WTC11 (cell line): ENCODE results near the gene DGCR2.

Experiments
- NR3C1 ChIP-seq: sonication (generic); formaldehyde crosslinking; conservative IDR thresholded peaks from 2 replicates; pipeline ENCODE4 v1.8.1; 2023; ENCODE audit warnings: low read depth, mild to moderate bottlenecking, missing genetic modification reagents
- ZNF121 ChIP-seq: sonication (generic); formaldehyde crosslinking; IDR thresholded peaks from 2 replicates; pipeline ENCODE4 v1.8.0; 2023; ENCODE audit warnings: missing genetic modification reagents
- TF ChIP-seq, protein P1 (sequence below): fragments of 200-600 bp; IDR thresholded peaks from 2 replicates; pipeline ENCODE4 v1.8.0; 2022; ENCODE audit warnings: antibody characterized with exemption

DNA sequence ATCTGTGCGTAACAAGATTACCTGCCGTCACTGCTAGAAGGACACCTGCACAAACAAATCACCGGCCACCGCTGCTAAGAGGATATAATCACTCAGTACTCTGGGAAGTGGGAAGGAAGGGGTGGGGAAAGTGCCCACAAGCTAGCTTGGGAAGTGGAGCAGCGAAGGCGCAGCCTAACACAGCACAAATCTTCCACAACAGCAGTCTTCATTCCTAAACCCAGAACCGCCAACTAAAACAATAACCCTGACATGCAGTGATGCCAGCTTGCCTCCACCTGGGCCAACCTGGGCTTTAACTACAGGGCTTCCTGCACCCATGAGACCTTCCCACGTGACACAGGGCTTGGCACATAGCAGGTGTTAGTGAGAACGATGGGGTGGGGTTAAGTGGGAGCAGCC, 5.1 kb downstream of the DGCR2 start:
- TF ChIP-seq NR3C1 (CRISPR knock-in tag) = no peak
- TF ChIP-seq, protein P1, sequence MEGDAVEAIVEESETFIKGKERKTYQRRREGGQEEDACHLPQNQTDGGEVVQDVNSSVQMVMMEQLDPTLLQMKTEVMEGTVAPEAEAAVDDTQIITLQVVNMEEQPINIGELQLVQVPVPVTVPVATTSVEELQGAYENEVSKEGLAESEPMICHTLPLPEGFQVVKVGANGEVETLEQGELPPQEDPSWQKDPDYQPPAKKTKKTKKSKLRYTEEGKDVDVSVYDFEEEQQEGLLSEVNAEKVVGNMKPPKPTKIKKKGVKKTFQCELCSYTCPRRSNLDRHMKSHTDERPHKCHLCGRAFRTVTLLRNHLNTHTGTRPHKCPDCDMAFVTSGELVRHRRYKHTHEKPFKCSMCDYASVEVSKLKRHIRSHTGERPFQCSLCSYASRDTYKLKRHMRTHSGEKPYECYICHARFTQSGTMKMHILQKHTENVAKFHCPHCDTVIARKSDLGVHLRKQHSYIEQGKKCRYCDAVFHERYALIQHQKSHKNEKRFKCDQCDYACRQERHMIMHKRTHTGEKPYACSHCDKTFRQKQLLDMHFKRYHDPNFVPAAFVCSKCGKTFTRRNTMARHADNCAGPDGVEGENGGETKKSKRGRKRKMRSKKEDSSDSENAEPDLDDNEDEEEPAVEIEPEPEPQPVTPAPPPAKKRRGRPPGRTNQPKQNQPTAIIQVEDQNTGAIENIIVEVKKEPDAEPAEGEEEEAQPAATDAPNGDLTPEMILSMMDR = no peak
- TF ChIP-seq ZNF121 (CRISPR knock-in tag) = no peak
